HG02970 (cell line): ENCODE data around the gene SLC25A6.
"Not testable (repeated sequence)": the region's sequence is repeated elsewhere in the genome, so short reads cannot be mapped to it uniquely, and the experiment has no call there.

Experiments used
- ATAC-seq: cut with Tn5 transposase; IDR thresholded peaks from one replicate; pipeline ENCODE4 v1.9.1; 2021; ENCODE audit warnings: mild to moderate bottlenecking, moderate library complexity, moderate number of reproducible peaks; ENCODE audit not compliant: unreplicated experiment, low FRiP score

Gene SLC25A6

DNA sequence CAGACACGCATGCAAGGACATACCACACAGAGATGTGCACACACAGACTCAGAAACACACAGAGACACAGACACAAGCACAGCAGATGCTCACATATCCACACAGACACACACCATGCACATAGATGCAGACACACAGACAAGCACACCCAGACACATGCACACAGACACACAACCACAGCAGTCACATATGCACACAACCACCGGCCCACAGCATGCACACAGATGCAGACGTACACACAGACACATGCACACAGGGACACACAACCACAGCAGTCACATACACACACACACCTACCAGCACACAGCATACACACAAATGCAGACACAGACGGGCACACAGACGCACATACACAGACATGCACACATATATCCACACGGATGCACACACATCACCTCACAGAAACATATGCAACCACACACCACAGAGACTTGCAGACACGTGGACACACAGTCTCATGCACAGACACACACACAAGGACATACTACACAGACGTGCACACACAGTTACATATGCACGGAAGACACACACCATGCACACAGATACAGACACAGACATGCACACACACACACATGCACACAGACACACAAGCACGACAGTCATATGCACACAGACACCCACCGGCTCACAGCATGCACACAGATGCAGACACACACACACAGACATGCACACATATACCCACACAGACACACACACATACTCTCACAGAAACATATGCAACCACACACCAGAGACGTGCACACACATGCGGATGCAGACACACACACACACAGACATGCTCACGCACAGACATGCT is 25.2 kb upstream of the SLC25A6 start:
- no peak for ATAC-seq

DNA sequence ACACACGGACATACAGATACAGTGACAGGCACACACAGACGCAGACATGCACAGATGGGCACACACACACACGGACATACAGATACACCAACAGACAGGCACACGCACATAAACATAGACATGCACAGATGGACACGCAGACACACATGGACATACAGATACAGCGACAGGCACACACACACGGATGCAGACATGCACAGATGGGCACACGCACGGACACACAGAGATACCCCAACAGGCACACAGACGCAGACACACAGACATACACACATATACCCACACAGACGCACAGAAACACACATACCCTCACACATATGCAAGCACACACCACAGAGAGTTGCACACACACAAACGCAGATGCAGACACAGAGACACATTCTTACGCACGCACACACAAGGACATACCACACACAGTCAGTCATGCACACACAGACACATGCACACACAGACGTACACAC is 24.4 kb upstream of the SLC25A6 start:
- ATAC-seq, result no peak

DNA sequence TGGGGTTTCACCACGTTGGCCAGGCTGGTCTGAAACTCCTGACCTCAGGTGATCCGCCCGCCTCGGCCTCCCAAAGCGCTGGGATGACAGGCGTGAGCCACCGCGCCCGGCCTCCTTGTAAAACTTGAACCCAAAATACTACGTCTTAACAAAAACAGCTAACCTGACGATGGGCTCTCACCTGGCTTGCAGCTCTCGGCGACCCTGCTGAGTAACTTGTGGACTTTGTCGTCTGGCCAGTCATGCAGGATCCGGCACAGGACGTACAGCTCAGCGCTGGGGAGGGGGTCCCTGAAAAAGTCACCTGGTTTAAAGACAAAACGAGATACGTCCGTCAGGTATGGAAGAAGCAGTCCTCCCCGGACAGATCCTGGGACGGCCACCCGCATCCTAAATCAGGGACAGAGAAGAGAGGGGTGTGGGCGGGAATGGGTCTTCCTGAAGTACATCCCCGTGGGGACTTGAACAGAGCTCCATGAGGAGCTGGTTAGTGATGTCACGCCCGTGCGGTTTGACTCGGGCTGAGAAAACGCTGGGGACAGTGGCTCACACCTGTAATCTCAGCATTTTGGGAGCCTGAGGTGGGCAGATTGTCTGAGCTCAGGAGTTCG is 20.7 kb upstream of the SLC25A6 start:
- no peak for ATAC-seq

DNA sequence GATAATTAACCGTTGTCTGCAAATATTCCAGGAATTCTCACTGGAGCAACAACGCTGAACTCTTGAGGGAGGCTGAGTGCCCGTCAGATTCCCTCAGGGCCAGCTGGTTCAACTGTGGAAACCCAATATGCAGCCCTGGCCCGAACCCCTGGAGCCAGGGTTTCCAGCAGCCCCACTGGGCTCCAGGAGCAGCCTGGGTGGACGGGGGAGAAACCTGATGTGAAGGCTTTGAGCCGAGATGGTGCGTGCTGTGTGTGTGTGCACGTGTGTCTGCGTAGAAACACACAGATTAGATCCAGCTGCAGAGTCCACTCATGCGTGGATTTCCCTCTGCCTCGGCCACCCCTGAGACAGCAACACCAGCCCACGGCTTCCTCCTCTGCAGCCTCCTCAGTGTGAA is 19.4 kb upstream of the SLC25A6 start:
- ATAC-seq, result no peak

DNA sequence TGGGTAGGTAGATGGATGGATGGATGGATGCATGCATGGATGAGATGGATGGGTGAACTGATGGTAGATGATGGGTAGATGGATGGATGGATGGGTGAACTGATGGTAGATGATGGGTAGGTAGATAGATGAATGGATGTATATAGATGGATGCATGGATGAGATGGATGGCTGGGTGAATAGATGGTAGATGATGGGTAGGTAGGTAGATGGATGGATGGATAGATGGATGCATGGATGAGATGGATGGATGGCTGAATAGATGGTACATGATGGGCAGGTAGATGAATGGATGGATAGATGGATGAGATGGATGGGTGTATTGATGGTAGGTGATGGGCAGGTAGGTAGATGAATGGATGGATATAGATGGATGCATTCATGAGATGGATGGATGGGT is 15.1 kb upstream of the SLC25A6 start:
- no peak for ATAC-seq

DNA sequence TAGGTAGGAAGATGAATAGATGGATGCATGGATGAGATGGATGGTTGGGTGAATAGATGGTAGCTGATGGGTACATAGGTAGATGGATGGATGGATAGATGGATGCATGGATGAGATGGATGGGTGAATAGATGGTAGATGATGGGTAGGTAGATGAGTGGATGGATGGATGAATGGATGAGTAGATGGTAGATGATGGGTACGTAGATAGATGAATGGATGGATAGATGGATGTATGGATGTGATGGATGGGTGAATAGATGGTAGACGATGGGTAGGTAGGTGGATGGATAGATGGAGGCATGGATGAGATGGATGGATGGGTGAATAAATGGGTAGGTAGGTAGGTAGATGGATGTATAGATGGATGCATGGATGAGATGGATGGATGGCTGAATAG is 13.9 kb upstream of the SLC25A6 start:
- not testable (repeated sequence) for ATAC-seq

DNA sequence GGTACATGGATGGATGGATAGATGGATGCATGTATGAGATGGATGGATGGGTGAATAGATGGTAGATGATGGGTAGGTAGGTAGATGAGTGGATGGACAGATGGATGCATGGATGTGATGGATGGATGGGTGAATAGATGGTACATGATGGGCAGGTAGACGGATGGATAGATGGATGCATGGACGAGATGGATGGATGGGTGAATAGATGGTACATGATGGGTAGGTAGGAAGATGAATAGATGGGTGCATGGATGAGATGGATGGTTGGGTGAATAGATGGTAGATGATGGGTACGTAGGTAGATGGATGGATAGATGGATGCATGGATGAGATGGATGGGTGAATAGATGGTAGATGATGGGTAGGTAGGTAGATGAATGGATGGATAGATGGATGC is 12.0 kb upstream of the SLC25A6 start:
- not testable (repeated sequence) for ATAC-seq

DNA sequence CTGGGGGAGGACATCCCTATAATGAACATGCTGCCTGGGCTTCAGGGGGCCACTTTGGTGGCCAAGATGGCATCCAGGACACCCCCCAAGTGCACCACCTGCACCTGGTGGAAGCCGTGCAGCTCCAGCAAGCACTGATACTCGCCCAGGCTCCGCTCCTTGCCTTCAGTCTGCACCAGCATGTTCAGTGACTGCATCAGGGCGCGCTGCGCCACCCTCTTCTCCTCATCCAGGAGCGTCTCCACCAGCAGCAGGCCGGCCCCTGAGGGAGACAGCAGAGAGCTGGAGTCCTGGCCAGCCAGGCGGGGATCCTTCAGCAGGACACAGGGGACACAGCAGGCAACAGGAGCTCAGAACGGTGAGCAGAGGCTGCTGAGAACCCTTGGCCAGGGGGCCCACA is 11.3 kb upstream of the SLC25A6 start:
- ATAC-seq, result no peak

GRCh38 chrX:1401611-1402430 is 9.9 kb upstream of the SLC25A6 start:
- ATAC-seq, result no peak

DNA sequence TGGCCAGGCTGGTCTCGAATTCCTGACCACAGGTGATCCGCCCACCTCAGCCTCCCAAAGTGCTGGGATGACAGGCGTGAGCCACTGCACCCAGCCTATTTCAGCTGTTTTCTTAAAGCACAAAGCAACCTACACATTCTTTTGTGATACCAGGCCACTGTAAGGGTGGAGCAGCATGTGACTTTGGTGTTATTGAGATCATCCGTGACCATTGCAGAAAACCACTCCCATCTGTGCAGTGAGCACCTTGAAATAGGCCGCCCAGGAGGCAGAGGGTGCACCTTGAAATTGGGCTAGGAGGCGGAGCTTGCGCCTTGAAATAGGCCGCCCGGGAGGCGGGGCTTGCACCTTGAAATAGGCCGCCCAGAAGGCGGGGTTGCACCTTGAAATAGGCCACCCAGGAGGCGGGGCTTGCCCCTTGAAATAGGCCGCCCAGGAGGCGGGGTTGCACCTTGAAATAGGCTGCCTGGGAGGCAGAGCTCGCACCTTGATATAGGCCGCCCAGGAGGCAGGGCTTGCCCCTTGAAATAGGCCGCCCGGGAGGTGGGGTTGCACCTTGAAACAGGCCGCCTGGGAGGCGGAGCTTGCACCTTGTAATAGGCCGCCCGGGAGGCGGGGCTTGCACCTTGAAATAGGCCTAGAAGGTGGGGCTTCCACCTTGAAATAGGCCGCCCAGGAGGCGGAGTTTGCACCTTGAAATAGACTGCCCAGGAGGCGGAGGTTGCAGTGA is 9.0 kb upstream of the SLC25A6 start:
- no peak for ATAC-seq

DNA sequence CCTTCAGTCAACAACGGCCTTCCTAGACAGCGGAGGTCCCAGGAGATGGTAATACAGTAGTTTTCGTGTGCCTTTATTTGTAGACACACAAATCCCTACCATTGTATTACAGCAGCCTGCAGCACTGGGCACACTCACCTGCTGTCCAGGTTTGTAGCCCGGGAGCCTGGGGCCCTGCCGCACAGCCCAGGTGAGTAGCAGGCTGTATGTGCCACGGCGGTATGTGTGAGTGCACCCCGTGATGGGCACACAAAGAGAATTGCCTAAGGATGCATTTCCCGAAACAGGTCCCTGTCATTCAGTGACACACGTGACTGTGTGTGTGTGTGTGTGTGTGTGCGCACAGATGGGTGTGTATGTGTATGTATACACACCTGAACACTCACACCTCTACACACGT is 8.1 kb upstream of the SLC25A6 start:
- no peak for ATAC-seq

DNA sequence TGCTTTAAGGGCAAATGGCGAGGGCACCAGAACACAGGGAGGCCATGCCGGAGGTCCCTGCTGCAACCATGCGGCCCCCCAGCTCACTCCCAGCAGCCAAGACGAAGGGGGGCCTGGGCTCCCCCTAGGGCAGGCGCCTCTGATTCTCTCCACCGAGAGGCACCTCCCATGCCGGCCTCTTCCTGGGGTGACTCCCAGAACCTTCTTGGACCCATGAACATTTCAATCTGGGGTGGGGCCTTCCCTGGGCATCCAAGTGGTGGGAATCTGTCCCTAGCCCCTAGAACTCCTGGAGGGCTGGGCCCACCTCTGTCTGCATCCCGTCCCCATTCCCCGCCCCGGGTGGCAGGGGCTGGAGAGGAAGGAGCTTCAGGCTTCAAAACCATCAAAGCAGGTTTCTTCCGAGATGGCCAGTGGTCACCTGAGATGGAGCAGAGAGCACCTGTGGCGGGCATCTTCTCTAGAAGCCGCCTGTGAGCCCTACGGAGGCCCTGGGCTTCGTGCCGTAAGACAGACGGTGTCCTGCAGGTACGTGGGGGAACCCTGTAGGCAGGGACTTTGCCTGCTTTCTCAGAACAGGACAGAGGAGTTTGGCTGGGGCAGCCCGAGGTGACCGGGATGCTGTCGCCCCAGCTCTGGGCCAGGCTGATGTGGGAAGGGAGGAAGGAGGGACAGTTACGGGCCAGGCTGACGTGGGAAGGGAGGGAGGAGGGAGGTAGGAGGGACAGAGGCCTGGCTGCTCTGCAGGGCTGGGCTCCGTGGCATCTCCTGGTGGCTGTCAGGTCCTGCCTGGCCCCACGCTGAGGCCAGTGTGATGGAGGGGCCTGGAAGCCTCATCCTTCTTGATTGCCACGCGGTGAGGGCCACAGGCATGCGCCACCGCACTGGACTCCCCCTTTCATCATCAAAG is 6.8 kb upstream of the SLC25A6 start:
- ATAC-seq, result no peak

- ATAC-seq, result no peak
Measured at GRCh38 chrX:1397441-1398270, 5.7 kb upstream of the SLC25A6 start.

DNA sequence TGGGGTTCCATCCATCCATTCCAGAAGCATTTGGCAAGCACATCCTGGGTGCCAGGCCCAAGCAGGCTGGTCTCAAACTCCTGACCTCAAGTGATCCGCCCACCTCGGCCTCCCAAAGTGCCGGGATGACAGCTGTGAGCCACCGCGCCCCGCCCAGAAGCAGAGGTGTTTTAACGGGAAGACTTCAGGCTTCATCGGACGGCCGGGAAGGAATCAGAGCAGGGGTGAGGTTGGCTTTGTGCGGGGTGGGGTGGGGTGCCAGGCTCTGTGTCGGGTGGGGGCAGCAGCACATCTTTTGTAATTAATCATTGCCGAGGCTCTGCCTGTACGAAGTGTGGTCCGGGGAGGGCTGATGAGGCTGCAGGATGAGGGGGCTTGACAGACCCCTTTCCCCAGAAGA is 5.1 kb upstream of the SLC25A6 start:
- no peak for ATAC-seq

DNA sequence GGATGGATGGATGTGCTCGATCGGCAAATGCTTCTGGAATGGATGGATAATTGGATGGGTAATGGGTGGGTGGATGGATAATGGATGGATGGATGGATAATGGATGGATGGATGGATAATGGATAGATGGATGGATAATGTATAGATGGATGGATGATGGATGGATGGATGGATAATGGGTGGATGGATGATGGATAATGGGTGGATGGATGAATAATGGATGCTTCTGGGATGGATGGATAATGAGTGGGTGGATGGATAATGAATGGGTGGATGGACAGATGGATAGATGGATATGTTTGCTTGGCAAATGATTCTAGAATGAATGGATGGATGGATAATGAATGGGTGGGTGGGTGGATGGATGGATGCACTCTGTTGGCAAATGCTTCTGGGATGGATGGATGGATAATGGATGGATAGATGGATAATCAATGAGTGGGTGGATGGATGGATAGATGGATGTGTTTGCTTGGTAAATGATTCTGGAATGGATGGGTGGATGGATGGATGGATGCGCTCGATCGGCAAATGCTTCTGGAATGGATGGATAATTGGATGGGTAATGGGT is 3.8 kb upstream of the SLC25A6 start:
- ATAC-seq, result no peak

- no peak for ATAC-seq
Measured at GRCh38 chrX:1394731-1395501, 3.0 kb upstream of the SLC25A6 start.

GRCh38 chrX:1393871-1394615 is 2.1 kb upstream of the SLC25A6 start:
- ATAC-seq, result no peak
